GM21390 (cell line): ENCODE results near the gene AKR7A3.
"Not testable (repeated sequence)": the region's sequence is repeated elsewhere in the genome, so short reads cannot be mapped to it uniquely, and the experiment has no call there.

Source experiments
- ATAC-seq: cut with Tn5 transposase; IDR thresholded peaks from one replicate; pipeline ENCODE4 v1.9.1; 2021; ENCODE audit not compliant: unreplicated experiment

The AKR7A3 gene

GRCh38 chr1:19294638-19295037 is 6.1 kb upstream of the AKR7A3 start:
- no peak for ATAC-seq

GRCh38 chr1:19289244-19289643 is 674 bp upstream of the AKR7A3 start:
- ATAC-seq: no peak

- no peak for ATAC-seq
Measured at GRCh38 chr1:19287436-19288185, 959 bp downstream of the AKR7A3 start.

- not testable (repeated sequence) for ATAC-seq
Measured at GRCh38 chr1:19285807-19286206, 2.8 kb downstream of the AKR7A3 start.

- not testable (repeated sequence) for ATAC-seq
Measured at GRCh38 chr1:19285366-19285765, 3.2 kb downstream of the AKR7A3 start.

- no peak for ATAC-seq
Measured at GRCh38 chr1:19284881-19285280, 3.7 kb downstream of the AKR7A3 start.

GRCh38 chr1:19283891-19284290 is 4.7 kb downstream of the AKR7A3 start:
- ATAC-seq: no peak

- no peak for ATAC-seq
Measured at GRCh38 chr1:19274636-19275035, 13.9 kb downstream of the AKR7A3 start.

GRCh38 chr1:19273844-19274531 is 14.6 kb downstream of the AKR7A3 start:
- not testable (repeated sequence) for ATAC-seq

GRCh38 chr1:19273106-19273843 is 15.3 kb downstream of the AKR7A3 start:
- ATAC-seq: no peak

GRCh38 chr1:19272064-19272463 is 16.5 kb downstream of the AKR7A3 start:
- no peak for ATAC-seq

GRCh38 chr1:19270343-19270730 is 18.2 kb downstream of the AKR7A3 start:
- not testable (repeated sequence) for ATAC-seq

GRCh38 chr1:19269427-19270342 is 18.9 kb downstream of the AKR7A3 start:
- not testable (repeated sequence) for ATAC-seq

- ATAC-seq: no peak
Measured at GRCh38 chr1:19268445-19268844, 20.1 kb downstream of the AKR7A3 start.

GRCh38 chr1:19262744-19263143 is 25.8 kb downstream of the AKR7A3 start:
- no peak for ATAC-seq

- no peak for ATAC-seq
Measured at GRCh38 chr1:19262047-19262446, 26.5 kb downstream of the AKR7A3 start.

GRCh38 chr1:19260211-19261138 is 28.1 kb downstream of the AKR7A3 start:
- ATAC-seq: no peak

- ATAC-seq: no peak
Measured at GRCh38 chr1:19258353-19258752, 30.2 kb downstream of the AKR7A3 start.

- ATAC-seq: no peak
Measured at GRCh38 chr1:19257178-19257914, 31.2 kb downstream of the AKR7A3 start.
